Stimulated activated CD8-positive, alpha-beta memory T cell treated with anti-CD3 and anti-CD28 coated beads, Interleukin-7, amount 100 ng/mL, for 24 hours (primary cell): ENCODE data around the gene AIP.

Experiments
- DNase-seq: peaks from one replicate; pipeline ENCODE4 v3.0.0-alpha.2; 2020; ENCODE audit warnings: low read depth

AIP gene

GRCh38 chr11:67493548-67494370 lies 10.9 kb downstream of the AIP start:
- no peak for DNase-seq

- DNase-seq = no peak
These were observed 11.8 kb downstream of the AIP start for GRCh38 chr11:67494371-67495233.

- DNase-seq = no peak
These were observed 12.6 kb downstream of the AIP start for GRCh38 chr11:67495234-67496005.

DNA sequence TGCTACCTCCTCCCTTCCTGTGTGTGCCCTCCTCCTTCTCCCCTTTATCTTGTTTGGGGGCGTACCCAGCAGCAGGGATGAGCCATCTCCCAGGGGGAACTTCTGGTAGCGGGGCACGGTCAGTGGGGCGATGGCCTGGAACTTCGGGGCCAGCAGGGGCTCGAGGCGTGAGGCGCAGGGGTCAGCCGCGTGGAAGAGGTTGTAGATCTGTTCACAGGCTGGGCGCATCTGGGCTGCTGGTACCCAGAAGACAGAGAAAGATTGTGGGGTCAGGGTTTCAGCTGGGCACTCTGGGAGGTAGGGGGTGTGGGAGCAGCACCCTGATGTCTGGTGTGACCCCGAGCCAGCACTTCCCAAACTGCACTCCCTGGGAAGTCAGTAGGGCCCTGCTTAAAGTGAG lies 13.3 kb downstream of the AIP start:
- DNase-seq = no peak

- DNase-seq = no peak
These were observed 14.9 kb downstream of the AIP start for GRCh38 chr11:67497656-67498291.

- DNase-seq = no peak
These were observed 15.7 kb downstream of the AIP start for GRCh38 chr11:67498544-67498972.

DNA sequence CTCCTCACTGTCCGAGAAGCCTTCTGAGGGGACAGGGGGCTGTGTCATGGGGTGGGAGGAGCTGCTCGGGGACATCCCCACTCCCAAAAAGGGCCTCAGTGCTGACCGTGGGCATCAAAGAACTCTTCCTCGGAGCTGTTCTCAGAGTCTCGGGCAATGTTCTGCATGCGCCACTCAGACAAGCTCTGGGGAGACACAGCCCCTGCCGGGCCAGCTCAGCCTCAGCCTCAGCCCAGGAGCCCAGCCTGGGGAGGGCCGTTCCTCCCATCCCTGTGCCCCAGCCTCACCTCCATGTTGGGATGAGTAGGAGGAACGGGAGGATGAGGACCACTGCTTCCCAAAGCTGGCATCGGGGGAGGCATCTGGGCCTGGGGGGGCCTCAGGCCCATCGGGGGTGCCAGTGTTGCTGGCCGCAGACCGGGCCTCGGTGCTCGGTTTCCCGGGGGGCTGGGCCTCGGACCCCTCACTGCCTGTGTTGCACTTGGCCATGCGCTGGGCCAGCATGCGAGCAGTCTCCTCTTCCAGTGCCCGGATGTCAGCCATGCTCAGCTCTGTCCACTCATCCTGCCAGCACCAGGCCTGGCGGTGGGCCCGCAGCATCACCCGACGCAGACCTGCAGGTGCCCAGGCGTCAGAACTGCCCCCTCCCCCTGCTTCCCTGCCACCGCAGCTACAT lies 17.1 kb downstream of the AIP start:
- DNase-seq = no peak

GRCh38 chr11:67500484-67500821 lies 17.6 kb downstream of the AIP start:
- DNase-seq = no peak

DNA sequence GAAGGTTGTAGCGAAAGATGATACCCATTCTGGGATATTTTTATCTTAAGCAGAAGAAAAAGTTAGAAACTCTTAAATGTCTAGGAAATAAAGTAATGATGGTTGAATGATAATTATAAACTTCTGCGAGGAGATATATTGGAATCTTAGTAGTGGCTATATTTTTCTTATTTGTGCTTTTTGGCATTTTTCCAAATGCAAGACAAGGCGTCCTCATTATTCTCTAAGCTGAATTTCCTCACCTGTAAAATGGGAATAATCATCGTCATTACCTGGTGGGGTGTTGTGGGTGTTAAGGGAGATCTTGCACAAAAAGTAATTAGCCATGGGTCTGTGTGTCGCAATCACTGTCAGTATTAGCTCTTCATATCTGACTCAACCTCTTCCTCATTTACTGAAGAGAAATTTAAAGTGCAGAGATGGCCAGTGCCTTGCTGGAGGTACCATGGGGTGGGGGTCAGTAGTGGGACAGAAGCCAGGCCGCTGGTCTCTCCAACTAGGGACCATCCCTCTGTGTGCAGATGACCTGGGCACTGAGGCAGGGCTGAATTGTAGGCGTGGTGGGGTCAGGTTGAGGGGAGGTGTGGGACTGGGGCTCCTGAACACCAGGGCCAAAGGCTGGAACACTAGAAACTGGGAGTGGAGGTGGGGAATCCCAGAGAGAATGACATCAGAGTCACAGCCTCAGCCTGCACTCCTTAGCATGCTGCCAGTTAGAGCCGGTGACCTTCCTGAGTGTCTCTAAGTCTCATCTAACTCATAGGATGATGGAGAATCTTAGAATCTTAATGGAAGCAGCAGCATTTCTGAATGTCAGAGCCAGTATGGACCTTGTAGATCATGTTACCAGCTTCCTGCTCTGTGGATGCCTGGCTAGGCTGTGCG lies 18.2 kb downstream of the AIP start:
- no peak for DNase-seq

GRCh38 chr11:67501854-67502253 lies 19.0 kb downstream of the AIP start:
- DNase-seq = no peak

DNA sequence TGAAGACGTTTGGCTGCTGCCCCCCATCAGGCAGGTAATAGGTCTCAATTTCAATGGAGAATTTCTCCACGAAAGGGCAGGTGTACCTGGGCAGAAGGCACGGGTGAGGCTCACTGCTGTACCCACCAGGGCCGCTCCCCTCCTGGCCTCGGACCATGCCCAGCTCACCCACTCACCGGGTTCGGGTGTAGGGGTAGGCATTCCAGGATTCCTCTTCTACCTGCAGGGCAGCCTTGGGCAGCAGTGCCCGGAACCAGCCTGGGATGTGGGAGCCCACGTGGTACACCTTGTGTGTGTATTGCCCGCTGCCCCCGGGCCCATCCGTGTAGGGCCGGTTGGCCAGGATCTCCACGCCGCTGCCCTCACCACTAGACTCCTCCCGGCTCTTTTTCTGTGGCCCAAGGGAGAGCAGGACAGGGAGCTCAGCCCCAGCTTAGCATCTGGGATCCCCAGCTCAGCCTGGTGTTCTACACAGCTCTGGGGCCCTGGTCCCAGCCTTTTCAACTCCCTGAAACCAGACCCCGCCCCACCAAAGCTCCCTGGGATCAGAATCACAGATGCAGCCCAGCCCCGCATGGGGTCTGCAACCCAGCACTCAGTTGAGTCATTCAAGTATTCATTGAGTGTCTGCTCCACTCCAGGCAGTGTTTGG lies 19.6 kb downstream of the AIP start:
- DNase-seq = no peak

DNA sequence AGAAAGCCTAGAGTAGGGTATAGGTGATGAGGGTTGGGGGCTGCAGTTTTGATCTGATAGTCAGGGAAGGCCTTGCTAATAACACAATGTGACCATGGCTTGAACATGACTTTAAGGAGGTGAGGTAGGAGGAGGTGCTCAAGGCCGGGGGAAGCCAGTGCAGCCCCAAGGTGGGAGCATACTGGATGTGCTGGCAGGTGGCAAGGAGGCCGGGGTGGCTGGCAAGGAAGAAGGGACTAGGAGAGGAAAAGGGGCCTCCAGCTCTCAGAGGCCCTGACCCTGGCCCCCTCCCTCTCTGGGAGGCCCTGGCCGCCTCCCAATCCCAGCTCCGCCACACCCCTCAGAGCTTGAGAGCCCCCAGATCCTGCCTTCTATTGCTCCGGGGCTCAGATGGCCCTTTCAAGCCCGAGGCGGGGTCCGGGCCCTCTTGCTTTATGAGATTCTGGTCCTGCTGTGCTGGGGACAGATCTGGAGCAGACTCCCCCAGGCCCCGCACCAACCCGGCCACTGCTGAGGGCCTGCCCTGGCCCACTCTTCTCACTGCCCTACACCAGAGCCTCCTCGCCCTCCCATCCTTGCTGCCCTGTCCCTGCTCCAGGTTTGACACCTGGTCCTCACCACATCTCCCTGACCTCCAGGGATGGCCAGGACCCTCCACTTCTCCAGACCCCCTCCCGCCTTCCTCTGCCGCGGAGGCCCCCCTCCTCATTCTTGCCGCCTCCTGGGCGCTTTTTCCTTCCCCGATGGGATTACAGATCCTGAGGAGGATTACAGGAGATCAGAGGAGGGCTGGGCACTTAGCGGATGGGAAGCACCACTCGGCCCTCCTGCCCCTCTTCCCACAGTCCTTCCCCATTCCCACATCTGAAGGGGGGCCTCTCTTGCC lies 20.5 kb downstream of the AIP start:
- no peak for DNase-seq

- DNase-seq = no peak
These were observed 21.5 kb downstream of the AIP start for GRCh38 chr11:67504005-67504949.

DNA sequence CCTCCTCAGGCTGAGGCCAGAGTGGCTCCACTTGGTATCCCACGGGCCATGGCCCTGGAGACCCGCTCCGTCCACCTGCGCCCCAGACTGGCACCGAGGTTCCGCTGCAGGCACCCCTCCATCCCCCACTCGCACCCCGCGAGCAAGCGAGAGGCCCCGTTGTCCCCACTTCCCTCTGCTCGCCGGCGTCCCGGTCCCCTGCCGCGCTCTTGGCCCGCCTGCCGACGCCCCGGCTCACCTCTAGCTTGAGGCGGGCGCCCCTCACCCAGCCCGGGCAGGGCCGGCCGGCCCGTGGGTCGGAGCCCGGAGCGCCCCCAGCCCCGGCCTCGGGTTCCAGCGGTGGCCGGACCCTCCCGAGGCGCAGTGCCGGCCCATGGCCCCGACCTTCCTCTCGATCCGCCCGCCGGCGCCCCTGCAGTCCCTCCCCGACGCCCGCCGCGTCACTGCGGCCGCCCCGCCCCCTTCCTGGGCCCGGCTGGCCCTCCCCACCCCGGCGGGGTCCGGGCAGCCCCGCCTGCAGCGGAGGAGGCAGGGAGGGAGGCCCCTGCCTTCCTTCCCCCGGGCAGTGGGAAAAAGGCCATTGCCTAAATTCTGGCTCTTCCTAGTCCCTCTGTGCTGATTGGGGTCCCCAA lies 22.2 kb downstream of the AIP start, which contains the start of gene PITPNM1:
PITPNM1 (minus strand) TSS at position 414 of the 632 bp plus-strand sequence. CDS start 1,183 bp downstream, outside the sequence.
- peak; percentile 42 for DNase-seq

DNA sequence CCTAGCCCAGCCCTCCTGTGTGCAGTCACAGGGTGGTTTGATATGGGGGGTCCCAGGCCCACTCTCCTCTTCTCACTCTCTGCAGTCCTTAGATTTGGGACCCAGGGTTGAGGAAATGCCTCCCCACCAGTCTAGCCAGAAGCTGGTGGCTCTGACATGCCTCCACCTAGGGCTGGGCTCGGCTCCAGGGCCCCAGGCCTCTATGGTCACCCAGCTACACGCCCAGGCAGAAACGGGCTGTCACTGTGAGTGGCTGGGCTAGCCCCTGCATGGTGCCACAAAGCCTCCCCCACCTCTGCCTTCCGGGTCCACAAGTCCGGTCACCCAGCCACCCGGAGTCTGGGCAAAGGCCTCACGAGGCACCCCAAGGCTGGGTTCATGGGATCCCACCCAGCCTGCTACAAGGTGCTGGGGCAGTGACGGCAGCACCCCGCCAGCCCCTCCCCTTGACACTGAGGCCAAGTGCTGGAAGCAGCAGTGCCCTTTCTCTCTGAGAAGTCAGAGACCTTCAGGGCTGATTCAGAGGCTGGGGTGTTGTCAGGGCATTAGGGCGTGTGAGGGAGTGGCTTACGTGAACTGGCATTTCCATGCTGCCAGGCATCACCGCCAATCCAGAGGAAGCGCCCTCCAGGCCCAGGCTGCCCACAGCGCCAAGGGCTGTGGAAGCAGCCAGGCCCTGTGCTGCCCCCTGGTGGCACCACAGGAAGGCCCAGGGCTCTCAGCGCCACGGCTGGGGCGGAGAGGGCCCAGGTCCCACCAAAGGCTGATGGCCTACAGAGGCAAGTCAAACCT lies 23.0 kb downstream of the AIP start:
- peak; percentile 77 for DNase-seq

- no peak for DNase-seq
These were observed 23.7 kb downstream of the AIP start for GRCh38 chr11:67506426-67507051.
